Stimulated activated memory B cell treated with anti-CD40 and anti-IgM and Interleukin-4, amounts not matched to agents 10 μg/mL and 1 μg/mL and 100 μg/mL, for 72 hours (primary cell): Measurements from ENCODE around the gene IRF1.
"Not testable (repeated sequence)": the region's sequence is repeated elsewhere in the genome, so short reads cannot be mapped to it uniquely, and the experiment has no call there.

Experiments used
- ATAC-seq: fragments of 150-1000 bp; cut with Tn5 transposase; 2 replicates; pipeline ENCODE4 v1.10.0; 2021
- H3K27ac Mint-ChIP-seq: one replicate; pipeline ENCODE4 v1.8.0; 2022; ENCODE audit warnings: mild to moderate bottlenecking, mixed read lengths
- H3K27me3 Mint-ChIP-seq: one replicate; pipeline ENCODE4 v1.8.0; 2022; ENCODE audit warnings: mixed read lengths
- H3K36me3 Mint-ChIP-seq: one replicate; pipeline ENCODE4 v1.8.0; 2022; ENCODE audit warnings: mixed read lengths
- H3K4me1 Mint-ChIP-seq: one replicate; pipeline ENCODE4 v1.8.0; 2022; ENCODE audit warnings: mixed read lengths
- H3K4me3 Mint-ChIP-seq: one replicate; pipeline ENCODE4 v1.8.0; 2022; ENCODE audit warnings: mild to moderate bottlenecking, moderate library complexity, mixed read lengths
- H3K9me3 Mint-ChIP-seq: one replicate; pipeline ENCODE4 v1.8.0; 2022; ENCODE audit warnings: mixed read lengths

IRF1 gene, protein sequence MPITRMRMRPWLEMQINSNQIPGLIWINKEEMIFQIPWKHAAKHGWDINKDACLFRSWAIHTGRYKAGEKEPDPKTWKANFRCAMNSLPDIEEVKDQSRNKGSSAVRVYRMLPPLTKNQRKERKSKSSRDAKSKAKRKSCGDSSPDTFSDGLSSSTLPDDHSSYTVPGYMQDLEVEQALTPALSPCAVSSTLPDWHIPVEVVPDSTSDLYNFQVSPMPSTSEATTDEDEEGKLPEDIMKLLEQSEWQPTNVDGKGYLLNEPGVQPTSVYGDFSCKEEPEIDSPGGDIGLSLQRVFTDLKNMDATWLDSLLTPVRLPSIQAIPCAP

GRCh38 chr5:132490484-132491367 is at the start of gene IRF1:
Gene IRF1 (minus strand): TSS chr5:132490773. CDS start chr5:132489478, 1,295 bp downstream.
- peaks cover 86% of the 10 kb centered on the region for H3K4me1 Mint-ChIP-seq
- H3K27me3 Mint-ChIP-seq, result no peaks in the 10 kb centered on the region
- H3K36me3 Mint-ChIP-seq, result peaks cover 36% of the 10 kb centered on the region
- ATAC-seq, result peak; percentile 93
- no peaks in the 10 kb centered on the region for H3K9me3 Mint-ChIP-seq
- peak within 1 kb of the TSS; percentile 98 for H3K27ac Mint-ChIP-seq
- peak within 1 kb of the TSS; percentile 97 for H3K4me3 Mint-ChIP-seq

DNA sequence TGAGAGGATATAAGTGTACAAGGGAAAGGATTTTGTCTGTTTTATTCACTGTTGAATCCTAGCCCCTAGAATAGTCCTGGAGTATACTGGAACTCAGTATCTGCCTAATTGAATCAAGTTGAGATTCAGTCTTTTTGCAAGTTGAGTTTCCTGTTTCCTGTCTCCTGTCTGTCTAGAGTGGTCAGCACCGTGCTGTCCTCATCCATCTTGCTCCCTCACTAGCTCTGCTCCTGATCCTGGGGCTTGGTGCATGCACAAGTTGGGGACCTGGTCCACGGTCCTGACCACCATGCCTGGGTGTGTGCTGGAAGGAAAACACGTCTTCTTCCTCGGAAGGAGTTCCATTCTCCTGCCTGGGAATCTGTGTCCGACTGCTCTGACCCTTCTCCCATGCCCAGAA is 49.6 kb upstream of the IRF1 start:
- ATAC-seq, result no peak
- Mint-ChIP-seq H3K4me3 (no peak overlapping the region), H3K4me1 (no peaks in the 10 kb centered on the region), H3K36me3 (no peaks in the 10 kb centered on the region), H3K27ac (no peak overlapping the region), H3K9me3 (no peaks in the 10 kb centered on the region), H3K27me3 (peaks cover 15% of the 10 kb centered on the region)

DNA sequence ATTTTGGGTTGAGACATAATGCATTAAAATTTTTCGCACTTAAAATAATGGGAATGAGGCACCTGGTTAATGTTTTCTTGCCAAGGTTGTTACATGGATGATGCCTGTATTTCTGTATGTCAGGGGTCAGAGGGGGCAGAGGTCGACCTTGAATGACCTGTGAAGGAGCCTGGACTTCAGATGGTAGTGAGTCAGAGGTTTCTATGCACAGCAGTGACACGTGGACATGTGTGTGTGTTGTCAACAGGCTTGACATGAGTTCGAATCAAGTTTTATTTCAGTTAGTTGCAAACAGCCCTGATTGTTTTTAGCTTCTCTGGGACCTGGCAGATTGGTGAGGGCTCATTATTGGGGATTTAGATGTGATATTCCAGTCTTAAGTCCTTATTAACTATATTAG is 49.1 kb upstream of the IRF1 start:
- H3K36me3 Mint-ChIP-seq, result no peaks in the 10 kb centered on the region
- H3K4me3 Mint-ChIP-seq, result no peak overlapping the region
- H3K9me3 Mint-ChIP-seq, result no peaks in the 10 kb centered on the region
- H3K27me3 Mint-ChIP-seq, result peaks cover 19% of the 10 kb centered on the region
- H3K27ac Mint-ChIP-seq, result no peak overlapping the region
- ATAC-seq, result no peak
- no peaks in the 10 kb centered on the region for H3K4me1 Mint-ChIP-seq

DNA sequence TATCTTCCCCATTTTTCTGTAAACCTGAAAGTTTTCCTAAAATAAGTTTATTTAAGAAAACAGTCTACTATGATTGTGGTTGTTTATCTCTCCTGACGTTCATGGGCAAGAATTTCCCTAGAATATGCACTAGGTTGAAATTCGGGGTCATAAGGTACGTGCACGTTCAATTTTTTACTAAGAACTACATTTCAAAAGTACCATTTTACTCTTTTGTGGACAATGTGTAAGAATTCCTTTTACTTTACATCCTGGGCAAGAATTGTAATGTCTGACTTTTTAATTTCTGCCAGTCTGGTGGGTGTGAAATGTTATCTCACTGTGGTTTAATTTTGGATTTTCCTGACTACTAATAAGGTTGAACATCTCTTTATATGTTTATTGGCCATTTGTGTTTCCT is 40.4 kb upstream of the IRF1 start:
- Mint-ChIP-seq H3K9me3 (no peaks in the 10 kb centered on the region), H3K36me3 (no peaks in the 10 kb centered on the region), H3K27me3 (peaks cover 12% of the 10 kb centered on the region), H3K4me1 (peaks cover 24% of the 10 kb centered on the region), H3K27ac (no peak overlapping the region), H3K4me3 (no peak overlapping the region)
- ATAC-seq, result no peak

DNA sequence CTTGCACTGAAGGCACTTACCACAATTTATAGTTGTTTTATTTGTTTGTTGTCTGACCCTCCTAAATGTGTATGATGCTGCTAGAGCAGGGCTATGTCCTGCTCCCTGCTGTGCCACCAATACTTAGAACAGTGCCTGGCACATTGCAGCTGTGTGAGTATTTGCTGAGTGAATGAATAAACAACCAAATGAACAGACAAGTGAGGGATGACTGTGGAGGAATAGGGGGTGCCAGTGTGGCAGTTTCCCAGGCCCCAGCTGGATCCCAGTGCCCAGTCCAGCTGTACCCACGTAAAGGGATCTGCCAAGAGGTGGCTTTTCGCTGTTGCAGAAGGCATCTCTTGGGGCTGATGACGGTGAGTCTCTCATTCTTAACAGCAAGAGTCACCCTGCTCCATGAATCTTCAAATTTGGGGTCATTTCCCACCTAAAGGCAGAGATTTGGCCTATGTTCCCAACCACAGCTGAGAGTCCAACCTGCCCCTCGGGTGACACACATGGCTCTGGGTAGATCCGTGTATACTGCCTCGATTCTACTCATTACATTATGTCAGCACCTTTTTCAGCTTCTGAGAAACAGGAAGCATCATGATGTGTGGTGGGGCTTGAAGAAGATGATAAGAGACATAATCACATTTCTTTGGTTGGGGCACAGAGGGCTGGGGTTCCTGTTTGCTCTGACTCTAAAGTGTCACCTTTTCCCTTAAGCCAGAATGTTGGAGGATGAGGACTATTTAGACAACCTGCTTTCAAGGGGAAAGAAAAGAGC is 38.5 kb upstream of the IRF1 start:
- Mint-ChIP-seq H3K4me1 (peaks cover 38% of the 10 kb centered on the region), H3K27me3 (no peaks in the 10 kb centered on the region), H3K27ac (no peak overlapping the region), H3K36me3 (no peaks in the 10 kb centered on the region), H3K9me3 (peaks cover 2% of the 10 kb centered on the region), H3K4me3 (no peak overlapping the region)
- peak; percentile 54 for ATAC-seq

GRCh38 chr5:132528021-132528420 is 37.4 kb upstream of the IRF1 start:
- no peak for ATAC-seq
- Mint-ChIP-seq H3K36me3 (no peaks in the 10 kb centered on the region), H3K27ac (no peak overlapping the region), H3K27me3 (no peaks in the 10 kb centered on the region), H3K4me1 (peaks cover 38% of the 10 kb centered on the region), H3K4me3 (no peak overlapping the region), H3K9me3 (peaks cover 2% of the 10 kb centered on the region)

GRCh38 chr5:132526974-132527564 is 36.5 kb upstream of the IRF1 start:
- H3K4me1 Mint-ChIP-seq, result peaks cover 43% of the 10 kb centered on the region
- no peaks in the 10 kb centered on the region for H3K27me3 Mint-ChIP-seq
- peak overlapping the region; percentile 5 for H3K27ac Mint-ChIP-seq
- no peak overlapping the region for H3K4me3 Mint-ChIP-seq
- peak; percentile 5 for ATAC-seq
- H3K9me3 Mint-ChIP-seq, result peaks cover 2% of the 10 kb centered on the region
- H3K36me3 Mint-ChIP-seq, result no peaks in the 10 kb centered on the region

DNA sequence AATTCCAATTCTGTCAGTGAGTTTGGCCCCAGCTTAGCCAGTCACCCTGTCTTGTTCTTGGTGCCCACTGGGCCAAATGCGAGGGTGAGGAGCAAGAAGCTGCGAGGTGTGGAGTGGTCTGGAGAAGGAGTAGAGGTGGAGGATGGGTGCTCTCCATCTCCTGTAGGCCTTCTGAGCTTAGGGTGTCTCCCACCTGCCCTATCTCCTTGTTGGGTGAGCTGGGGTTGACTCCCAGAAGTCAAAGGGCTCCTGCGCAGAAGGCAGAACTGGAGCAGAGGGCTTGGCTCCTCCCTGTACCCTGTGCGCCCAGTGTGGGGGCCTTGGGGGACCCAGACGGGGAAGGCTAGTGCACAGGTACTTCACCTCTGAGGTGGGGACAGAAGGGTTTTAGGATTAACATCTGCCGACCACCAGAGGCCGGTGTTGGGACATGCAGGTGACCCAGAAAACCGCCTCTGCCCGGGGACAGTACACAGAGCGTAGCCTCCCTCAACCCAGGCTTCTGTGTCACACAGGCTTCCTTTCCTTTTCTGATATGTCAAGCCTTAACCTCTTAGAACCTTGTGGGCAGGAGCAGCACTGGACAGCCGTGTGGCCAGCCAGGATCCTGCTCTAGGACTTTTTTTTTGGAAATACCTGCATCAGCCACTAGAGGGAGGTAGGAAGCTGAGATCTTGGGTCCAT is 35.9 kb upstream of the IRF1 start:
- peak; percentile 66 for ATAC-seq
- no peaks in the 10 kb centered on the region for H3K36me3 Mint-ChIP-seq
- peaks cover 46% of the 10 kb centered on the region for H3K4me1 Mint-ChIP-seq
- no peaks in the 10 kb centered on the region for H3K27me3 Mint-ChIP-seq
- H3K27ac Mint-ChIP-seq, result peak overlapping the region; percentile 21
- peaks cover 2% of the 10 kb centered on the region for H3K9me3 Mint-ChIP-seq
- H3K4me3 Mint-ChIP-seq, result peak overlapping the region; percentile 16

- peaks cover 2% of the 10 kb centered on the region for H3K9me3 Mint-ChIP-seq
- H3K36me3 Mint-ChIP-seq, result no peaks in the 10 kb centered on the region
- H3K4me3 Mint-ChIP-seq, result no peak overlapping the region
- H3K27ac Mint-ChIP-seq, result peak overlapping the region; percentile 21
- H3K4me1 Mint-ChIP-seq, result peaks cover 55% of the 10 kb centered on the region
- peak; percentile 87 for ATAC-seq
- H3K27me3 Mint-ChIP-seq, result no peaks in the 10 kb centered on the region
These were observed 34.7 kb upstream of the IRF1 start for GRCh38 chr5:132525299-132525724.

DNA sequence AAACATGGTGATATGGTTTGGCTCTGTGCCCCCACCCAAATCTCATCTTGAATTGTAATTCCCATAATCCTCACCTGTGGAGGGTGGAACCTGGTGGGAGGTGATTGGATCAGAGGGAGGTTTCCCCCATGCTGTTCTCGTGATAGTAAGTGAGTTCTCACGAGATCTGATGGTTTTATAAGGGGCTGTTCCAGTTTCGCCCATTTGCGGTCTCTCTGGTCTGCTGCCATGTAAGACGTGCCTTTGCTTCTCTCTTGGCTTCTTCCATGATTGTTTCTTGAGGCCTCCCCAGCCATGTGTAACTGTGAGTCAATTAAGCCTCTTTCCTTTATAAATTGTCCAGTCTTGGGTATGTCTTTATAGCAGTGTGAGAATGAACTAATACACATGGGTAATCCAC is 34.3 kb upstream of the IRF1 start:
- Mint-ChIP-seq H3K27ac (peak overlapping the region; percentile 21), H3K4me1 (peaks cover 57% of the 10 kb centered on the region)
- not testable (repeated sequence) for H3K4me3 Mint-ChIP-seq, H3K9me3 Mint-ChIP-seq, H3K27me3 Mint-ChIP-seq, ATAC-seq, H3K36me3 Mint-ChIP-seq

GRCh38 chr5:132522067-132522466 is 31.5 kb upstream of the IRF1 start:
- peaks cover 44% of the 10 kb centered on the region for H3K4me1 Mint-ChIP-seq
- H3K9me3 Mint-ChIP-seq, H3K27ac Mint-ChIP-seq: not testable (repeated sequence)

GRCh38 chr5:132513618-132514336 is 23.2 kb upstream of the IRF1 start:
- H3K9me3 Mint-ChIP-seq, H3K4me3 Mint-ChIP-seq, ATAC-seq, H3K27ac Mint-ChIP-seq, H3K4me1 Mint-ChIP-seq: not testable (repeated sequence)
- peaks cover 12% of the 10 kb centered on the region for H3K27me3 Mint-ChIP-seq
- H3K36me3 Mint-ChIP-seq, result peaks cover 12% of the 10 kb centered on the region

More at GRCh38 chr5:132522067-132522466, 31.5 kb upstream of the IRF1 start:
- not testable (repeated sequence) for ATAC-seq, H3K27me3 Mint-ChIP-seq, H3K36me3 Mint-ChIP-seq, H3K4me3 Mint-ChIP-seq

DNA sequence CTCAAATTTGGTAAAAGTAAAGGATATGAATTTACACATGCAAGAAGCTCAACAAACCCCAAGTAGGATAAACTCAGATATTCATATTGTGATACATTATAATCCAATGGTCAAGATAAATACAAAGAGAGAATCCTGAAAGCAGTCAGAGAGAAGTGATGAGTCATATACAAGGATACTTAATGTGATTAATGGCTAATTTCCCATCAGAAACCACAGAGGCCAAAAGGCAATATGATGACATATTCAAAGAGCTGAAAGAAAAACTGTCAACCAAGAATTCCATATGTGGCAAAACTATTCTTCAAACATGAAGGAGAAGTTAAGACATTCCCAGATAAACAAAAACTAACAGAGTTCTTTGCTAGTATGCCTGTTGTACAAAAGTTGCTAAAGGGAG is 19.5 kb upstream of the IRF1 start:
- H3K27ac Mint-ChIP-seq, result no peak overlapping the region
- peaks cover 5% of the 10 kb centered on the region for H3K9me3 Mint-ChIP-seq
- peaks cover 12% of the 10 kb centered on the region for H3K36me3 Mint-ChIP-seq
- peaks cover 11% of the 10 kb centered on the region for H3K4me1 Mint-ChIP-seq
- peaks cover 12% of the 10 kb centered on the region for H3K27me3 Mint-ChIP-seq
- no peak overlapping the region for H3K4me3 Mint-ChIP-seq
- ATAC-seq, result no peak
